B cell (primary cell): ENCODE data around the gene PDC. TPM values are rescaled to one million over a fixed set of nuclear protein-coding genes. Genes with fewer than 3 reads are reported as not detected.

Experiments used
- ATAC-seq: fragments of 200-7000 bp; cut with Tn5 transposase; one replicate; pipeline ENCODE4 v1.10.0; 2021; ENCODE audit warnings: low read depth, mild to moderate bottlenecking, moderate number of reproducible peaks, moderate library complexity
- CTCF ChIA-PET: fragments of 350-600 bp; sonication (Branson Sonifier 250); formaldehyde crosslinking; loops from one replicate; lab custom pipeline; 2021; ENCODE audit warnings: antibody characterized with exemption, inconsistent platforms; lab: Charles Lee
- POLR2A ChIA-PET: fragments of 350-600 bp; sonication (Branson Sonifier 250); formaldehyde crosslinking; loops from one replicate; lab custom pipeline; 2021; ENCODE audit warnings: antibody characterized with exemption; lab: Charles Lee
- DNase-seq: peaks from one replicate; pipeline ENCODE4 v3.0.0; 2013
- H2AFZ ChIP-seq: 2 replicates; pipeline ENCODE4 v1.6.1; 2012; ENCODE audit warnings: mild to moderate bottlenecking, low read depth, low read length; ENCODE audit not compliant: insufficient read depth, poor library complexity, severe bottlenecking
- H3K27ac ChIP-seq, 2 donors: 1 replicate in 1 of 2; 2 replicates in 1 of 2; pipeline ENCODE4 v1.5.1; 2012 to 2013; ENCODE audit warnings: low read length in 2 of 2, mild to moderate bottlenecking in 2 of 2, moderate library complexity in 1 of 2
- H3K27me3 ChIP-seq, 4 experiments: fragments of 200-600 bp in 1 of 4; sonication (generic) in 1 of 4; replicated peaks in 1 of 4; 1 replicate in 2 of 4; 2 replicates in 2 of 4; pipeline versions ENCODE4 v1.6.1 to v1.7.0; 2013 to 2016; ENCODE audit warnings: low read length in 3 of 4, mild to moderate bottlenecking in 2 of 4, mixed read lengths in 1 of 4, moderate library complexity in 1 of 4; ENCODE audit not compliant: insufficient read depth in 4 of 4, control insufficient read depth in 3 of 4; ENCODE audit errors: control extremely low read depth in 1 of 4
- H3K36me3 ChIP-seq, 2 experiments: replicated peaks in 1 of 2; 1 replicate in 1 of 2; 2 replicates in 1 of 2; pipeline versions ENCODE4 v1.6.1 to v1.7.1; 2013; ENCODE audit warnings: low read length in 1 of 2; ENCODE audit not compliant: insufficient read depth in 2 of 2, control insufficient read depth in 1 of 2; ENCODE audit errors: control extremely low read depth in 1 of 2, extremely low read depth in 1 of 2
- H3K4me1 ChIP-seq, 2 donors: fragments of 200-600 bp in 1 of 2; sonication (generic) in 1 of 2; 1 replicate in 1 of 2; 2 replicates in 1 of 2; pipeline versions ENCODE4 v1.5.1 to v1.6.1; 2013 to 2017; ENCODE audit warnings: low read length in 2 of 2; ENCODE audit not compliant: control insufficient read depth in 2 of 2, insufficient read depth in 2 of 2
- H3K4me2 ChIP-seq: replicated peaks from 2 replicates; pipeline ENCODE3; 2012; ENCODE audit warnings: mild to moderate bottlenecking, low read depth, low read length; ENCODE audit not compliant: poor library complexity, severe bottlenecking
- H3K4me3 ChIP-seq, 5 experiments: fragments of 200-600 bp in 1 of 5; sonication (generic) in 1 of 5; 1 replicate in 3 of 5; 2 replicates in 2 of 5; pipeline versions ENCODE4 v1.5.1 to v1.7.0; 2011 to 2016; ENCODE audit warnings: low read length in 4 of 5, mild to moderate bottlenecking in 4 of 5, low read depth in 2 of 5, control low read depth in 1 of 5, moderate library complexity in 1 of 5; ENCODE audit not compliant: insufficient read depth in 1 of 5; ENCODE audit errors: control extremely low read depth in 1 of 5, extremely low read depth in 1 of 5
- H3K79me2 ChIP-seq: fragments of 200-600 bp; sonication (generic); one replicate; pipeline ENCODE4 v1.6.0; 2016; ENCODE audit warnings: low read length; ENCODE audit not compliant: control insufficient read depth, insufficient read depth
- H3K9ac ChIP-seq: fragments of 200-600 bp; sonication (generic); 2 replicates; pipeline ENCODE4 v1.6.1; 2017; ENCODE audit warnings: mild to moderate bottlenecking, low read length, moderate library complexity
- H3K9me3 ChIP-seq, 3 donors: one replicate each; pipeline versions ENCODE4 v1.6.1 to v1.7.1; 2013; ENCODE audit warnings: low read length in 2 of 3; ENCODE audit not compliant: control insufficient read depth in 2 of 3, insufficient read depth in 1 of 3; ENCODE audit errors: control extremely low read depth in 1 of 3
- H4K20me1 ChIP-seq: 2 replicates; pipeline ENCODE4 v1.6.0; 2012; ENCODE audit warnings: mild to moderate bottlenecking, low read length; ENCODE audit not compliant: insufficient read depth, control insufficient read depth, poor library complexity, severe bottlenecking
- H3K27ac Mint-ChIP-seq: one replicate; pipeline ENCODE4 v1.8.0; 2021; ENCODE audit warnings: mixed read lengths
- H3K27me3 Mint-ChIP-seq: one replicate; pipeline ENCODE4 v1.8.0; 2021; ENCODE audit warnings: mixed read lengths
- H3K4me1 Mint-ChIP-seq: one replicate; pipeline ENCODE4 v1.8.0; 2021; ENCODE audit warnings: mixed read lengths
- H3K4me3 Mint-ChIP-seq: one replicate; pipeline ENCODE4 v1.8.0; 2021; ENCODE audit warnings: mixed read lengths
- H3K9me3 Mint-ChIP-seq: one replicate; pipeline ENCODE4 v1.8.0; 2022; ENCODE audit warnings: mixed read lengths; ENCODE audit not compliant: insufficient read depth
- EZH2 ChIP-seq: IDR thresholded peaks from 2 replicates; pipeline ENCODE4 v1.6.1; 2012; ENCODE audit warnings: borderline replicate concordance, low read depth, mild to moderate bottlenecking, moderate library complexity, low read length; ENCODE audit not compliant: insufficient read depth, poor library complexity, severe bottlenecking
- WGBS: methylation state at CpG from one replicate; pipeline ENCODE4 v1.1.5; 2013; ENCODE audit warnings: missing lambda C conversion rate; ENCODE audit not compliant: insufficient coverage; 5-methylcytosine and 5-hydroxymethylcytosine counted together
- intact Hi-C: fragments of 100-400 bp; cut with micrococcal nuclease; formaldehyde crosslinking; loops from one replicate; pipeline ENCODE4 v1.10.0; 2022
- polyA plus RNA-seq: library from polyadenylated mRNA; depleted of rRNA; stranded (reverse); fragments of >200 nt; gene quantifications from 2 replicates; pipeline ENCODE4 v1.2.3, GENCODE V29; 2012
- total RNA-seq, 2 donors: library from RNA; stranded (reverse); fragments of 120-200 nt in 1 of 2; gene quantifications; 1 replicate in 1 of 2; 2 replicates in 1 of 2; pipeline versions ENCODE4 v1.2.3 to v1.2.4, GENCODE V29; 2013 to 2022
- TF ChIP-seq, protein P1 (sequence below): fragments of 200-600 bp; IDR thresholded peaks from one replicate; pipeline ENCODE4 v1.8.0; 2022; ENCODE audit warnings: antibody characterized with exemption, mild to moderate bottlenecking

The PDC gene
- total and polyA plus RNA-seq, 2 donors (not counting 1 experiment from before 2014, with no cell fraction given): not detected

DNA sequence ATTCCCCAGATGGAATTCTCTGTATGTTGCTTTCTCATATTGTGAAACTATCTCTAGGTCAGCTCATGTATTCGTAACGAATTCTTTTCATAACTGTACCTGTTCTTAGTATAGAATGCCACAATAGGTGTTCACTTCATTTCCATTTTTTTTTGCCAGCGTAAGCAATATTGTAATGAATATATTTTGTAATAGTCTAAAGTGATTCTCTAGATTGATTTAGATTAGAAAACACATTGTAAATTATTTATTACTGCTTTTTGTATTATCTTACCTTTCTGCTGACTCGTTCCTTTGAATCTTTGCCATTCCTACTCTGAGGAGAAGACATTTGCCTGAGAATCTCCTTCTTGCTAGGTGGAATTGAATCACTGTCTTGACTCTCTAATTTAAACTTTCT, 14.8 kb downstream of the PDC start:
- ATAC-seq: no peak
- ChIA-PET POLR2A (no interaction called here), CTCF (no interaction called here)
- Histone ChIP-seq H3K79me2 (no peaks in the 10 kb centered on the region), H3K4me1 (no peaks in the 10 kb centered on the region), H2AFZ (no peak overlapping the region), H3K36me3 (no peaks in the 10 kb centered on the region), H4K20me1 (no peaks in the 10 kb centered on the region), H3K4me3 (no peak overlapping the region), H3K4me2 (no peak overlapping the region), H3K9me3 (no peaks in the 10 kb centered on the region), H3K9ac (no peak overlapping the region), H3K27ac (no peak overlapping the region), H3K27me3 (no peaks in the 10 kb centered on the region)
- WGBS: no CpG with 5 or more reads among the region's 4 CpGs
- no peak for DNase-seq
- no peaks in the 10 kb centered on the region for H3K27me3 Mint-ChIP-seq
- H3K9me3 Mint-ChIP-seq: no peaks in the 10 kb centered on the region
- TF ChIP-seq, protein P1, sequence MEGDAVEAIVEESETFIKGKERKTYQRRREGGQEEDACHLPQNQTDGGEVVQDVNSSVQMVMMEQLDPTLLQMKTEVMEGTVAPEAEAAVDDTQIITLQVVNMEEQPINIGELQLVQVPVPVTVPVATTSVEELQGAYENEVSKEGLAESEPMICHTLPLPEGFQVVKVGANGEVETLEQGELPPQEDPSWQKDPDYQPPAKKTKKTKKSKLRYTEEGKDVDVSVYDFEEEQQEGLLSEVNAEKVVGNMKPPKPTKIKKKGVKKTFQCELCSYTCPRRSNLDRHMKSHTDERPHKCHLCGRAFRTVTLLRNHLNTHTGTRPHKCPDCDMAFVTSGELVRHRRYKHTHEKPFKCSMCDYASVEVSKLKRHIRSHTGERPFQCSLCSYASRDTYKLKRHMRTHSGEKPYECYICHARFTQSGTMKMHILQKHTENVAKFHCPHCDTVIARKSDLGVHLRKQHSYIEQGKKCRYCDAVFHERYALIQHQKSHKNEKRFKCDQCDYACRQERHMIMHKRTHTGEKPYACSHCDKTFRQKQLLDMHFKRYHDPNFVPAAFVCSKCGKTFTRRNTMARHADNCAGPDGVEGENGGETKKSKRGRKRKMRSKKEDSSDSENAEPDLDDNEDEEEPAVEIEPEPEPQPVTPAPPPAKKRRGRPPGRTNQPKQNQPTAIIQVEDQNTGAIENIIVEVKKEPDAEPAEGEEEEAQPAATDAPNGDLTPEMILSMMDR: no peak
- no peak for TF ChIP-seq EZH2
- no peaks in the 10 kb centered on the region for H3K4me1 Mint-ChIP-seq
- no peak overlapping the region for H3K27ac Mint-ChIP-seq
- intact Hi-C loops: no loop called here
- no peak overlapping the region for H3K4me3 Mint-ChIP-seq

GRCh38 chr1:186443638-186444037, 17.3 kb downstream of the PDC start:
- POLR2A ChIA-PET: no interaction called here
- Histone ChIP-seq H3K36me3 (no peaks in the 10 kb centered on the region), H3K9ac (no peak overlapping the region), H3K27ac (no peak overlapping the region), H3K9me3 (no peaks in the 10 kb centered on the region), H3K4me3 (no peak overlapping the region), H4K20me1 (no peaks in the 10 kb centered on the region), H3K27me3 (no peaks in the 10 kb centered on the region), H3K79me2 (no peaks in the 10 kb centered on the region), H3K4me1 (no peaks in the 10 kb centered on the region), H2AFZ (no peak overlapping the region), H3K4me2 (no peak overlapping the region)
- TF ChIP-seq EZH2: no peak
- TF ChIP-seq, protein P1: no peak
- CTCF ChIA-PET: no interaction called here
- ATAC-seq (no peak), DNase-seq (no peak)
- no peak overlapping the region for H3K4me3 Mint-ChIP-seq
- no CpG with 5 or more reads among the region's 2 CpGs for WGBS
- H3K27me3 Mint-ChIP-seq: no peaks in the 10 kb centered on the region
- no peaks in the 10 kb centered on the region for H3K4me1 Mint-ChIP-seq
- no peak overlapping the region for H3K27ac Mint-ChIP-seq
- H3K9me3 Mint-ChIP-seq: no peaks in the 10 kb centered on the region
- intact Hi-C loops: no loop called here
